Spleen (tissue), 7 donors: ENCODE results near the gene FGD4.

Source experiments
- POLR2A ChIP-seq, 3 donors: fragments of 450-650 bp; IDR thresholded peaks; one replicate each; pipeline ENCODE4 v1.5.1; 2017; ENCODE audit warnings: antibody characterized with exemption in 3 of 3, mild to moderate bottlenecking in 1 of 3
- TF ChIP-seq, protein P1 (sequence below), 11 experiments: fragments of 200-600 bp in 7 of 11; fragments of 450-650 bp in 4 of 11; sonication (generic) in 4 of 11; IDR thresholded peaks in 8 of 11; conservative IDR thresholded peaks in 3 of 11; 1 replicate in 7 of 11; 2 replicates in 4 of 11; pipeline versions ENCODE4 v1.4.0 to v1.8.0; 2016 to 2021; ENCODE audit warnings: antibody characterized with exemption in 11 of 11, inconsistent platforms in 4 of 11, mild to moderate bottlenecking in 1 of 11
- donor health status: DM: no; HTN: no; CAD: no; lungs with moderate emphysema.
- donor health status: DM: no; HTN: no; CAD: no.
- donor health status: DM: no; HTN: no; CAD: no.

- TF ChIP-seq, protein P1, sequence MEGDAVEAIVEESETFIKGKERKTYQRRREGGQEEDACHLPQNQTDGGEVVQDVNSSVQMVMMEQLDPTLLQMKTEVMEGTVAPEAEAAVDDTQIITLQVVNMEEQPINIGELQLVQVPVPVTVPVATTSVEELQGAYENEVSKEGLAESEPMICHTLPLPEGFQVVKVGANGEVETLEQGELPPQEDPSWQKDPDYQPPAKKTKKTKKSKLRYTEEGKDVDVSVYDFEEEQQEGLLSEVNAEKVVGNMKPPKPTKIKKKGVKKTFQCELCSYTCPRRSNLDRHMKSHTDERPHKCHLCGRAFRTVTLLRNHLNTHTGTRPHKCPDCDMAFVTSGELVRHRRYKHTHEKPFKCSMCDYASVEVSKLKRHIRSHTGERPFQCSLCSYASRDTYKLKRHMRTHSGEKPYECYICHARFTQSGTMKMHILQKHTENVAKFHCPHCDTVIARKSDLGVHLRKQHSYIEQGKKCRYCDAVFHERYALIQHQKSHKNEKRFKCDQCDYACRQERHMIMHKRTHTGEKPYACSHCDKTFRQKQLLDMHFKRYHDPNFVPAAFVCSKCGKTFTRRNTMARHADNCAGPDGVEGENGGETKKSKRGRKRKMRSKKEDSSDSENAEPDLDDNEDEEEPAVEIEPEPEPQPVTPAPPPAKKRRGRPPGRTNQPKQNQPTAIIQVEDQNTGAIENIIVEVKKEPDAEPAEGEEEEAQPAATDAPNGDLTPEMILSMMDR (IDR thresholded peaks at IDR 0.05 in 8 of 11, conservative IDR thresholded peaks at IDR 0.05 in 3 of 11): no peak
- no peak for TF ChIP-seq POLR2A (IDR thresholded peaks at IDR 0.05)
Measured at GRCh38 chr12:32661706-32662105, 262.3 kb downstream of the FGD4 start.
